Measurements from ENCODE around the gene CEBPA.

CEBPA gene

GRCh38 chr19:33279430-33280350, 22.6 kb downstream of the CEBPA start:
- H3K4me3 ChIP-seq (ENCODE audit: low read depth, low read length, poor library complexity, severe bottlenecking) = no peak overlapping the region
- H3K27ac ChIP-seq (ENCODE audit: low read depth, low read length, poor library complexity, severe bottlenecking) = no peak overlapping the region
- no peaks in the 10 kb centered on the region for H3K27me3 ChIP-seq (ENCODE audit: insufficient read depth, low read length)
- H4K20me1 ChIP-seq (ENCODE audit: insufficient read depth, low read length) = no peaks in the 10 kb centered on the region
- no peaks in the 10 kb centered on the region for H3K79me2 ChIP-seq (ENCODE audit: insufficient read depth, low read length)
- no peaks in the 10 kb centered on the region for H3K4me1 ChIP-seq (ENCODE audit: insufficient read depth, low read length, severe bottlenecking)
- no peak for TF ChIP-seq CTCF (IDR thresholded peaks at IDR 0.05; ENCODE audit: low read length)
- H3F3A ChIP-seq (ENCODE audit: insufficient read depth, low read length) = no peaks in the 10 kb centered on the region
- no peak overlapping the region for H3K4me2 ChIP-seq (ENCODE audit: low read length)
- no peaks in the 10 kb centered on the region for H3K9me3 ChIP-seq (ENCODE audit: low read length)
- H3K9me2 ChIP-seq (ENCODE audit: low read depth, low read length) = no peaks in the 10 kb centered on the region
- no peak overlapping the region for H3K9ac ChIP-seq (ENCODE audit: low read length)
- no peak overlapping the region for H2AFZ ChIP-seq (ENCODE audit: low read length)
- H3K36me3 ChIP-seq (ENCODE audit: insufficient read depth, low read length) = no peaks in the 10 kb centered on the region

GRCh38 chr19:33278403-33279269, 23.7 kb downstream of the CEBPA start:
- Histone ChIP-seq H3F3A (ENCODE audit: insufficient read depth, low read length) (no peaks in the 10 kb centered on the region), H3K79me2 (ENCODE audit: insufficient read depth, low read length) (no peaks in the 10 kb centered on the region), H3K4me3 (ENCODE audit: low read depth, low read length, poor library complexity, severe bottlenecking) (no peak overlapping the region), H3K9me2 (ENCODE audit: low read depth, low read length) (no peaks in the 10 kb centered on the region), H3K9me3 (ENCODE audit: low read length) (no peaks in the 10 kb centered on the region), H2AFZ (ENCODE audit: low read length) (no peak overlapping the region), H3K36me3 (ENCODE audit: insufficient read depth, low read length) (no peaks in the 10 kb centered on the region), H4K20me1 (ENCODE audit: insufficient read depth, low read length) (no peaks in the 10 kb centered on the region), H3K27me3 (ENCODE audit: insufficient read depth, low read length) (no peaks in the 10 kb centered on the region), H3K9ac (ENCODE audit: low read length) (no peak overlapping the region), H3K4me1 (ENCODE audit: insufficient read depth, low read length, severe bottlenecking) (no peaks in the 10 kb centered on the region), H3K27ac (ENCODE audit: low read depth, low read length, poor library complexity, severe bottlenecking) (no peak overlapping the region), H3K4me2 (ENCODE audit: low read length) (no peak overlapping the region)
- TF ChIP-seq CTCF (IDR thresholded peaks at IDR 0.05; ENCODE audit: low read length) (no peak), EZH2 (IDR thresholded peaks at IDR 0.05; ENCODE audit: borderline replicate concordance, low read length) (no peak)

DNA sequence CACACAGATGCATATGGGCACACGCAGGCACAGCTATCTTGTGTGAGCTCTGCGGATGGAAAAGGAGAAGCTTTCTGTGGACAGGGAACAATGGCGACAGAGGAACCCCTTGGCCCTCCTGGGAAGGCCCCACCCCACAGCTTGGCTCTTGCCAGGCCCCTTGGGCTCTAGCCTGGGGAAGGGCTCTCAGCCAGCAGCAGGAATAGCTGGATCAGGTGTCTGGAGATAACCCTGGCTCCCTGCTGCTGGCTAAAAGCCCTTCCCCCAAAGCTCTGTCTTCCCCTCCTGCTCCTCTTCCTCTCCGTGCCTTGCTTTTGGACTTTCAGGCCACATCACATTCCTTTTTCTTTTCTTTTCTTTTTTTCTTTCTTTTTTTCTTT, 24.3 kb downstream of the CEBPA start:
- H3K4me2 ChIP-seq (ENCODE audit: low read length) = no peak overlapping the region
- H3K27ac ChIP-seq (ENCODE audit: low read depth, low read length, poor library complexity, severe bottlenecking) = no peak overlapping the region

More for the DNA sequence above, 24.3 kb downstream of the CEBPA start:
- TF ChIP-seq EZH2 (IDR thresholded peaks at IDR 0.05; ENCODE audit: borderline replicate concordance, low read length) (no peak), CTCF (IDR thresholded peaks at IDR 0.05; ENCODE audit: low read length) (no peak)
- no peaks in the 10 kb centered on the region for H4K20me1 ChIP-seq (ENCODE audit: insufficient read depth, low read length)
- H3F3A ChIP-seq (ENCODE audit: insufficient read depth, low read length) = no peaks in the 10 kb centered on the region
- no peaks in the 10 kb centered on the region for H3K9me3 ChIP-seq (ENCODE audit: low read length)
- no peaks in the 10 kb centered on the region for H3K79me2 ChIP-seq (ENCODE audit: insufficient read depth, low read length)
- H3K4me3 ChIP-seq (ENCODE audit: low read depth, low read length, poor library complexity, severe bottlenecking) = no peak overlapping the region
- no peak overlapping the region for H3K9ac ChIP-seq (ENCODE audit: low read length)
- no peaks in the 10 kb centered on the region for H3K27me3 ChIP-seq (ENCODE audit: insufficient read depth, low read length)
- H3K36me3 ChIP-seq (ENCODE audit: insufficient read depth, low read length) = no peaks in the 10 kb centered on the region
- no peaks in the 10 kb centered on the region for H3K4me1 ChIP-seq (ENCODE audit: insufficient read depth, low read length, severe bottlenecking)
- H2AFZ ChIP-seq (ENCODE audit: low read length) = no peak overlapping the region
- no peaks in the 10 kb centered on the region for H3K9me2 ChIP-seq (ENCODE audit: low read depth, low read length)

All from OCI-LY1 (cell line).